NCI-H524 treated with DMSO at 0.1 percent for 48 hours (cell line): Measurements from ENCODE around the gene BCKDHB.
A peak's percentile ranks its signal among the peaks of the same experiment; 100 is the strongest.
"Not testable (repeated sequence)": the region's sequence is repeated elsewhere in the genome, so short reads cannot be mapped to it uniquely, and the experiment has no call there.

Experiments used
- DNase-seq: peaks from one replicate; lab custom pipeline; 2025; lab: John Stamatoyannopoulos, UW

The BCKDHB gene

DNA sequence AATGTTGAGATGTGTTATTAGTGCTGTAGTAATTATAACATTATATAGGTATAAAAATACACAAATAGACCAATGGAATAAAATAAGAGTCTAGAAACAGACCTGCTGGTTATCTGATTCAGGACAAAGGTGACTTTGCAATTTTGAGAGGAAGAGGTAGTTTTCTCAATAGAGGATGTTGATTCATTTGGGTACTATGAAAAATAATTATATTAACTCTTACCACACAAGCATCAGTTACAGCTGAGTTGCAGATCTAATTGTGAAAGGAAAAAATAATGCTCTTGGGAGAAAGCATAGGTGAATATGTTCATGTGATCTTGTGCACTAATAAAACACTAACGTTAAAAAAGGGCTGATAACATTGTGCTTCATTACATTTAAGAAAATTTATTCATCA lies 103.0 kb downstream of the BCKDHB start:
- DNase-seq = no peak

DNA sequence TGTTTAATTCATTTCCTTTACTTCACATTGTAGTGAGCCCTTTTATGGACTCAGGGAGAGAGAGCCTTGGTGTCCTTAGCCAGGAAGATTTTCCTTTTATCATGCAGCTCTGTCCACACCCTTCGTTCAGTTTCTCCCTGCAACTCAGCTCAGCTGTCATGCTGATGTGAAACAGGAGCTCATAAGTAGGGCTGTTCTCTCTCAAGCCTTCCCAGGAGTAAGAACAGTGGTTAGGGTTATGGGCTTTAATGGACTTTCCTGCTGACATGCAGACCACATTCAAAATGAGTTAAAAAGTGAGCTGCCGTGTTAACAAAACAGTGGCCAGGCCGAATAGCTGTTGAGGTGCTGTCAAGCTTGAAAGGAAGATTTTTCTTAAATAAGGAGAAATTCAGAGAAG lies 104.1 kb downstream of the BCKDHB start:
- no peak for DNase-seq

DNA sequence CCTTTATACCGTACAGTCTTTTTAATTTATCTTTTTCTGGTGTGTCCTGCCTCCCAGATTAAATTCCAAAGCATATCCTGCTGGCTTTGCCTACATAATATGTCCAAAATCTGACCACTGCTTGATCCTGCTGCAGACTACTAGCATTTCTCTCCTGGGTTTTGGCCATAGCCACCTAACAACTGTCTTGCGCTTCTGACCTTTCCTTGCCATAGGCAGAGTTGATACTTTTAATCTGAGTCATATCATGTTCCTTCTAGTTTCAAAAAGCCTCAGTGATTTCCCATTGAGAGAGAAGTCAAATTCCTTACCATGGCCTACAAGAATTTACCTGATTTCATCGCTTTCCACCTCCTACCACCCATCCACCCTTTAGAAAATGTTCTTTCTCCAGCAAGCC lies 104.8 kb downstream of the BCKDHB start:
- no peak for DNase-seq

DNA sequence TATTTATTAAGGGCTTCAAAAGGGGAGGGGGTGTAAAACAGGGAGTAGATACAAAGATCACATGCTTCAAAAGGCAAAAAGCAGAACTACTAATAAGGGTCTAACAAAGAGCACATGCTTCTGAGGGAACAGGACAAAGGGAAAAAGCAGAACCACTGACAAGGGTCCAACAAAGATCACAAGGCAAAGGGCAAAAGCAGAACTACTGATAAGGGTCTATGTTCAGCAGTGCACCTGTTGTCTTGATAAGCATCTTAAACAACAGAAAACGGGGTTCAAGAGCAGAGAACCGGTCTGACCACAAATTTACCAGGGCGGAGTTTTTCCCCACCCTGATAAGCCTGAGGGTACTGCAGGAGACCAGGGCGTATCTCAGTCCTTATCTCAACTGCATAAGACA lies 105.4 kb downstream of the BCKDHB start:
- DNase-seq = not testable (repeated sequence)

DNA sequence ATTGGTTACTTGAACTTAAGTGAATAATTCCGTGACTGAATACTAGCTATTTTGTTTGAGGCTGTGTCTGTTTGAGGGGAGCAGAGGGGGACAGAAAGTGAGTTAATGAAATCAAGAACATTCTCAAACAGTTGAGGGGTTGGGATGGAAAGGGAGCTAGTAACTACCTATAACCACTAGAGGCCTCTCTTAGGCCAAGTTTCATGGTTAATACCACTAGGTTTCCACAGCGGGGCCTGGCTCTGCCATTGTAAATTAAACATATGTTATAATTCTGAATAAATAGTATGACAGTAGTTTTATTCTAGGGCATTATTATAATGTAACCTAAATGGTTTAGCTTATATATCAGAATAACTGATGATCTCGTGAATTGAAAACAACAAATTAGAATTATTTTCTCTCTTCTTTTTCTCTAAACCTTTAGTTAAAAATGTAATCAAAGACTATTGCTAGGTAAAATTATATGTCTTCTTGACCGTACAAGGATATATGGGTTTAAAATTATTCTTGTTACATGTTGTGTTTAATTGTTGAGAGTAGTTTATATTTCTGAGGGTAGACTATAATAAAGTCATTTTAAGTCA lies 108.1 kb downstream of the BCKDHB start:
- DNase-seq = peak; percentile 19

DNA sequence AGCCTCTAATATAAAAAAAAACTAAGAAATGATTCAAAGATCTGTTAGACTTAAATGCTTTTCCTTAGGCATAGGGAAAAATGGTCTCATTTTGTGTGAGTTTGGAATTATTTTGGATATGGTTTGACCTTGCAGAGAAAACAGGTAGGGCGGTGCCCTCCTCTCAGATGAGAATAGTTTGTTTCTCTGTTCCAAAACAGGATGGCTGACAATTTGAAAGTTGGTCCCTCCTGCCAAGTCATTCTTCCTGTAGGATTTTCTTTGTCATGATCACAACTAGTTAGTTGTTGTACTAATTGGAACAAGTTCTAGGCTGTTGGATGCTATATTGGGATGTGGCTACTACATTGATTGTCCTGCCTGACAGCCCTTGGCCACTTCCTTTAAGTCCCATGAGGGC lies 108.6 kb downstream of the BCKDHB start:
- DNase-seq = no peak

DNA sequence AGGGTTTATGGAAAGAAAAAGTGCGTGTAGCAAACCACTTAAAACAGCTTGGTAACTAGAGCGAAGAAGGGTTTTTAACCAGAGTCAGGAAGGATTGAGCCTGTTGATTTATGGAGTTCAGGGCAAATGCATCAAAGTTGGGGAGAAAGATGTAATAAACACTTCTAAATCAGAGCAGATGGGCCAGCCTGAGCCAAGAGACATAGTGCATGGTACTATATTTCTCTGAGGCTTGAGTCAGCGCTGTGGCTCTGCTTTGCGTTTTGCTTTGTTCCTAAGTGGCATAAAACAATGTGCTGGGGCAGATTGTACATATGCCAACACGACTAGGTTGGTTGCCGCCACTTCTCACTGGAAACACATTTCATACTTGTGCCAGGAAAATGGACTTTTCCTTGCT lies 111.3 kb downstream of the BCKDHB start:
- DNase-seq = no peak

DNA sequence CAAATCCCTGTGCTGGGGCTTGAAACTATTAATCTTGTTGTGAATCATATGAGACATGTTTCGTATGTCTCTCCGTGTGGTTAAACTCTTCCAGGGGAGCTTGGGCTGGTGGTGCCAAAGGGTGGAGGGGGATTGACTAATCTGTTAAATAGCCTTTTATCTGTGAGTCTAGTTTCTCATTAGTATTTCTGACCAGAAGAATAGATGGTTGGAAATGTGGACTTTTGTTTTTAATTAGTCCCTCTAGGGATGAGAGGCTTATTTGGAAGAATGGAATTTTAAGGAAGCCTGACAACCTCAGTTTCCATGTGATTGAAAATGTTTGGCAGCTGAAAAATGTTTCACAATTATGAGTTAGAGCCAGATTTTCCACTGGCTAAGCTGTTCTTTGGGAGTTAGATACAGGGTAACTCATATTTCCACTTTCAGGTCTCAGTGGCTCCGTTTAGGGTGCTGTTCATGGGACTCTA lies 117.3 kb downstream of the BCKDHB start:
- DNase-seq = no peak

DNA sequence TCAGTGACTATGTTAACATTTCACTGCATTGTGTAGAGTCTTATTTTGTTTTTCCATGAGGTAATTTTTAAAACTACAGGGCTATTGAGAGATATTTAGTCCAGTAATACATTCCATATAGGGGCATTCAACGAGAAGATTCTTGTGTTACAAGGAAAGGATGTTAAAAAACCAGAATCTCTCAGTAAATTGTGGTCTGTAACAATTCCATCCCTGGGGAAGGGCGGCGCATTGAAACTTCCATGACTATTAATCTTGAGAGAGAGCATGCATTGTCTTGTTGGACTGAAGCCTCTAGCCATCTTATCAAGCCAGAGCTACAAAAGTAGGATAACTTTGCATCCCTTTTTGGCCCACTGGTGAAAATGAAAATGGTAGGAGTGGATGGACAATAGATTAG lies 119.7 kb downstream of the BCKDHB start:
- no peak for DNase-seq

DNA sequence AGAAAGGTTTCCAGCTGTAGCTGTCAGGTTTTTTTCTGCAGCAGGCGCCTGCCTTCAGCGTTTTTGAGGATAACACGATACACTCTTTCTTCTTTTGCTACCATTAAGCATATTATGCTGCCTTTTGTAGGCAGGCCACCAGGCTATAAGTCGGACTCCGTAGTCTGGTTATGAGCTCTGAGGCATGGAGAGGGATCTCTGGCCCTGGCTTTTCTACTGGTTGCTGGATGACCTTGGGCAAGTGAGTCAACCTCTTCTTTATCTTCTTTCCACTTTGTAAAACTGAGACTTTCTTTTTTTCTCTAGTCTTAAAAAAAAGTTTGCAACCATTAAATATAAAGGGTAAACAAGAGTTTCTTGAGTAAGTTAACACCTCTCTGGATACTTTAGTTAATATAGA lies 120.2 kb downstream of the BCKDHB start:
- DNase-seq = no peak

DNA sequence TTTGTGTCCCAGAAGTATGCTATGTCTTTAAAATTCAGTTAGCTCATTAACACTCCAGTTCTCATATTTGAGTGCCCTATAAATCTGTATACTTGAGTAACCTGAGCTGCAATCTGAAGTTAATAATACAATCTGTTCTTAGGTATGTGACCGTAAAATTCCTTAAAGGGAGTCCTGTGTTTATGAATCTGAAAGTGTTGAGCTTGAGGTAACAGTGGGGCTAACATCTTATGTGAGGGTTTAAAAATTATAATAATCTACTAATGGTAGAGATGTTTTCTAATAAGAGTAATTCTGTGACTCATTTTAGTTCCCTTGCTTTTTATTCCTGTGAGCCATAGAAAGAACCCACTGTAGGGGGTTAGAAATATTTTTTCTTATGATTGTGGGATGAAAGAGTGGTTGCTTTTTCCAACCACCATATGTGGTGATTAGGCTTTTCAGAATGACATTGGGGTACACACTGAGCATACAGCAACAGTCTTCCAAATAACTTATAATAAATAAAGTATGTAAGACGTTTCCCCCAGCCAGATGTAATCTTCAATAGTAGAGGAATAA lies 121.2 kb downstream of the BCKDHB start:
- DNase-seq = peak; percentile 40

DNA sequence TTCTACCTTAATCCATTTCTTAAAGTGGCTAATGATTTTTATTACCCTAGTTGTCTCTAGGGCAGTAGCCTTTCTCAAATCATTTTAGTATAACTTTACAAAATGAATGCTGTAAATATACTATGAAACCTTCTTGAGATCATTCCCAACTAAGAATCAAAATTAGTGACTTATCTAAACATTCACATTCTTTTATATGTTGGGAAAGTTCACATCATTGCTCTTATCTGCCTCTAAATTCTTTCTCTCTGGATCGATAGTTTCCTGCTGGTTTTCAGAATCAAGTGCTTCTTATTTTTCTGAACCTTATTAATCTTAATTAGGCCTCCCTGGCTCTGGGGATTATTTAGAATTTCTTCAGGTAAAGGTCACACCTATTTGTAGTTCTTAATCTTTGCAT lies 126.8 kb downstream of the BCKDHB start:
- no peak for DNase-seq

DNA sequence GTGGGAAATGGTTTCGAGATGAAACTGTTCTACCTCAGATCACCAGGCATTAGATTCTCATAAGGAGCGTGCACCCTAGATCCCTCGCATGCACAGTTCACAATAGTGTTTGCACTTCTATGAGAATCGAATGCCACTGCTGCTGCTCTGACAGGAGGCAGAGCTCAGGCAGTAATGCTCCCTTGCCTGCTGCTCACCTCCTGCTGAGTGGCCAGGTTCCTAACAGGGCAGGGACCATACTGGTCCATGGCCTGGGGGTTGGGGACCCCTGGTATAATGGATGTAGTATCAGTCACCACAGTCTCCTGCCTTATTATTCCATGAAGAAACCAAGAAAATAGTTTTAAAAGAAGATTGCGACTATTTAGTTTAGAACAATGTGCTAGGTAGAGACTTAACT lies 127.5 kb downstream of the BCKDHB start:
- no peak for DNase-seq

DNA sequence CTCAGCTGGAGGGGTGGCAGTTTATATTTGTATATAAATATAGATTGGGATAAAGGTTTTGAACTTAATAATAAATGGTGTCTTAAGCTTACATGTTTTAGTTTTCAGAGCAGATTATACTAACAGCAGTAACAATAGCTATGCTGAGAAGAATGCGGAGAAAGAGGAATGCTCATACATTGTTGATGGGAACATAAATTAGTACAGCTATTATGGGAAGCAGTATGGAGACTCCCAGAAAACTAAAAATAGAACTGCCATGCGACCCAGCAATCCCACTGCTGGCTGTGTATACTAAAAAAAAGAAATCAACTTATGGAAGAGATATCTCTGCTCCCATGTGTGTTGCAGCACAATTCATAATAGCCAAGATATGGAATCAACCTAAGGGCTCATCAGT lies 127.9 kb downstream of the BCKDHB start:
- DNase-seq = no peak

DNA sequence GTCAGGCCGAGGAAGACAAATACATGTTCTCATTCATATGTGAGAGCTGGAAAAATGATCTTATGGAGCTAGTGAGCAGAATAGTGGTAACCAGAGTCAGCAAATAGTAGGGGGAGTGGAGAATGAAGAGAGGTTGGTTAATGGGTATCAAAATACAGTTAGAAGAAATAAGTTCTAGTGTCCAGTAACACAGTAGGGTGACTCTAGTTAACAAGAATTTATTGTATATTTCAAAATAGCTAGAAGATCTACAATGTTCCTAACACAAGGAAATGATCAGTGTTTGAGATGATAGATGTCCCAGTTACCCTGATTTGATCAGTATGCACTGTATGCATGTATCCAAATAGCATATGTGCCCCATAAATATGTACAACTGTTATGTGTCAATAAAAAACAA lies 128.4 kb downstream of the BCKDHB start:
- DNase-seq = no peak

DNA sequence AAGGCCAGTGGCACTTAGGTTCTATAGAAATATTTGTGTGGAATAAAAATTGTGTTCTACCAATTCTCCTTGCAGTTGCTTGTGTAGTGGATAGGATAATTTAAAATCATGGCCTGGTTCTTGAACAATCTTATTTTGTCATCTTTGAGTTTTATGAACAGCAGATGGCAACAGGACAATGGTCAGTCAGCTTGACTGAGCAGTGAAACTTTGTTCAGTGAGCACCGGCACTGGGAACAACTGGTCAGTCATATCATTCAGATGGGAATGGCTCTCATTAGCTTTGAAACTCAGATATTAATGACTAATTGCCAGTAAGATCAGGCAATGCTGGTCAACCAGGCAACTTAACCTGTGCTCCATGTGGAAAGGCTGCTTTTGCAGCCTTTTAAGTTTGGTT lies 129.2 kb downstream of the BCKDHB start:
- DNase-seq = no peak

DNA sequence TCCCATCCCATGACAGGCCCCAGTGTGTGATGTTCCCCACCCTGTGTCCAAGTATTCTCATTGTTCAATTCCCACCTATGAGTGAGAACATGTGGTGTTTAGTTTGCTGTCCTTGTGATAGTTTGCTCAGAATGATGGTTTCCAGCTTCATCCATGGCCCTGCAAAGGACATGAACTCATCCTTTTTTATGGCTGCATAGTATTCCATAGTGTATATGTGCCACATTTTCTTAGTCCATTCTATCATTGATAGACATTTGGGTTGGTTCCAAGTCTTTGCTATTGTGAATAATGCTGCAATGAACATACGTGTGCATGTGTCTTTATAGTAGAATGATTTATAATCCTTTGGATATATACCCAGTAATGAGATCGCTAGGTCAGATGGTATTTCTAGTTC lies 132.3 kb downstream of the BCKDHB start:
- DNase-seq = not testable (repeated sequence)

DNA sequence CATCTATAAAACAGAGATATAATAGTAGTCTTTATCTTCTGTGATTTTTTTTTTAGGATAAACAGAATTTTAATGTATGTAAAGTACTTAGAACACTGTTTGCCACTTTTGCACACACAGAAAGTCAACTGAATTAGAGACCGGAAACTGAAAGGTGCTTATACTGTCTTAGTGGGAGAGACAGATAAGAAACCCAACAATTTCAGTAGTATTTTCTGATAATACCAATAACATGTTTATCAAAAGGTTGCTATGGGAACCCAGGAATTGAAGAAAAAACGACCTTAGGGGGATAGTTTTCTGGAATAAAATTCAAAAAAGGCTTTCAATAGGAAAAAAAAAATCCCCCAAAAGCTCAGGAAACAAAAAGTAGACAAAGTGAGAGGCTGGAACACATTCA lies 138.6 kb downstream of the BCKDHB start:
- DNase-seq = no peak

DNA sequence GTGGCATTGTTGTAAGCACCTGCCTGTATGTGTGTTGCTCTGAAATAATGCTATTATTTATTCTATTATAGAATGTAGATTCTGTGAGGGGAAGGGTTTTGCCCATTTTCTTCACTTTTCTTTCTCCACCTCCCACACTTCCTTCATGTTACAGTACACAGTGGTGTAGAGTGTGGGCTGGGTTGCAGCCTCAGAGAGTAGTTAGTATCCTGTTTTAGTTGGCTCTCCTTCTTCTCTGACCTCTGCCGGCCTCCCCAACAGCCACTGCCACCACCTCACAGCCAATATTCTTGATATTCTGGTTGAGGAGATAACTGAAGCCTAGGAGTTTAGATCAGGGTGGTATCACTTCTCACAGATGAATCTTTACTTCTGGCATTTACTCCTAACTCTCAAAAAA lies 143.4 kb downstream of the BCKDHB start:
- no peak for DNase-seq

DNA sequence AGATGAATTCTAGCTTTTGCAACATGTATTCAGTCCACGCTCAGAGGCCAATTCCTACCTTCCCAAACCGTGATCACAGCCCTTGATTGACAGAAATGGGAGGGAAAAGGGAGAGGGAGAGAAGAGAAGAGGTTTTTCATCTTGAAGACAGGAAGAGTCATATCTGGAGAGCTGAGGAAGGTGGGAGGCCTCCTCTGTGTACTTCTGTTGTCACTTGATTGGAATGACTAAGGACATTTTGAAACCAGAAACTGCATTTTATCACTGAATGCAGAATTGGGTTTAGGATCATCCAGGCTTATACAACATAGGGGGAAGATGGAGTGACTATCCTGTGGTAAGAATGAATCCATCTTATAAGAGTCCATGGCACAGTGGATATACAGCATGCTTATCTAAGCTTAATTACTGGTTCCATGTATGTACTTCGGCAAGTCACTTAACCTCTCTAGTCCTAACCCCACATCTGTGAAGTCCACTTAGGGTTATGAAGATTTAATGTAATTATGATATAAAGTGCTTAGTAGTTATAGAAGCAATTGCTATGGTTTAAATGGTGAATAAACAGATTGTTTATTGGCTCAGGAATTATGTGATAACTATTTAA lies 144.0 kb downstream of the BCKDHB start:
- DNase-seq = no peak

DNA sequence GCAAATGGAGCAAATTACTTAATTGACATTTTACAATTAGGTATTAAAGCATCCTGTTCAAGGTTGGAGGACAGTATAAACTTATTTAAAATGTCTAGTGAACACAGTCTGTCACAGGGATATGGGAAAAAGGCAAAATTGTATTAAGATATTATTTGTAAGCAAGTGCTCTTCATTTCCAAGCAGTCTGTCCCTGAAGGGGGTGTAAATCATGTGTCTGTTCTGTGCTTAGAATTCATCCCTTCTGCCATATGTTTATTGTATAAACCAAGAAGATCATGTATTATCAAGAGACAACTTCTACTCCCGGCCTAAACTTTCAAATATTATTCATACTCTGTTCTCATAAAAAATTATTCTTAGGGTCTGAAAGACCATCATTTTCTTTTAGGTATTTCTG lies 144.8 kb downstream of the BCKDHB start:
- DNase-seq = no peak

DNA sequence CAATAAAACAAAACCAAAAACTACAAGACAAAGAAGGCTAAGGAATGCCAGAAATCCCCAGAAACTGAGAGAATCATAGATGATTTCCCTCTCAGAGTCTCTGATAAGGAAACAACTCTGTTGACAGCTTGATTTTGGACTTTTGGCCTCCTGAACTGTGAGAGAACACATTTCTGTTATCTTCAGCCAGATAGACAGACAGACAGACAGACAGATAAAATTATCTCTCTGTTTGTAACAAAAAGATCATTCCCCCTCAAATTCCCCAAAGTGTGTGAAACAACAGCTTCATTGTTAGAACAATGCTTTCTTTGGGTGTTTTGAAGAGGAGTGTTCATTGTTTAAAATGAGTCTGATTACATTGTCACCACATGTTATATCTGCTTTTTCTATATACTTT lies 148.2 kb downstream of the BCKDHB start:
- DNase-seq = no peak

DNA sequence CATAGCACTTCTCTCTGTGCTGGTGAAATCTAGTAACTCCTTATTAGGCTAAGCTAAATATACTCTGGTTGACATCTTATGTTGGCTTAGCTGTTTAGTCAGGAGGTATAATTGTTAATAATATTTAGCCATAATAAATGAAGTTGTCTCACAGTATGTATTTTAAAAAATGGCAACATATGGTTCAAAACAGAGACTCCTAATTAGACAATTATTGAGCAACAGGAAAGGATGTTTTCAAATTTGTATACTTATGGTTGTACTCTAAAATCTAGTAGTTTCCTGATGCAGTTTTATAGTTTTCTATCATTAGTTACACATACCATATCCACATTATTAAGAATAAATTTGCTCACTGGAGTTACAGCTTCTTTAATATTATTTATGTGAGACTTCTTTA lies 150.2 kb downstream of the BCKDHB start:
- DNase-seq = no peak

DNA sequence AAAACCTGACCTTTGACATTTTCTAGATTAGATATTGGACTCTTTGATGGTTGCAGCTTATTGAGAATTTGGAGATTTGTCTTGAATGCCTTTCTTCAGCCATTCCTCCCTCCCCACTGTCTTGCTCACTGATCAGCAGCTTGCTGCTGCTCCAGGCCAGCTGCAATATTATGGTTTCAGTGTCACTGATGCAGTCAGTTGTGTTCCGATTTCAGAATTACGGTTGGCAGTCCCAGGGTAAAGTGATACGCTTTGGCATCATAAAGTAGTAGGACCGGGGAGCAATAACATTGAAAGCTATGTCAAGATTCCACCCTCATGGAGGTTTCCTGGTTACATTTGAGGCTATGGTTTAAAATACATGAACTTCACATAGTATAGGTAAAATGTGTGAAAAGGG lies 152.6 kb downstream of the BCKDHB start:
- no peak for DNase-seq
